Measurements from ENCODE around the gene AP2M1.

AP2M1 gene

GRCh38 chr3:184228376-184229137, 53.9 kb downstream of the AP2M1 start:
- no peak for DNase-seq (ENCODE audit: low read depth in 2 of 2)

GRCh38 chr3:184229394-184230080, 54.9 kb downstream of the AP2M1 start, which contains the start of gene VWA5B2:
VWA5B2 (plus strand) TSS chr3:184229585; CDS start chr3:184230529, 944 bp downstream.
- peak; percentile 67 to 70 for DNase-seq (ENCODE audit: low read depth in 2 of 2)

GRCh38 chr3:184230081-184230602, 55.5 kb downstream of the AP2M1 start:
- DNase-seq (ENCODE audit: low read depth in 2 of 2), result no peak

DNA sequence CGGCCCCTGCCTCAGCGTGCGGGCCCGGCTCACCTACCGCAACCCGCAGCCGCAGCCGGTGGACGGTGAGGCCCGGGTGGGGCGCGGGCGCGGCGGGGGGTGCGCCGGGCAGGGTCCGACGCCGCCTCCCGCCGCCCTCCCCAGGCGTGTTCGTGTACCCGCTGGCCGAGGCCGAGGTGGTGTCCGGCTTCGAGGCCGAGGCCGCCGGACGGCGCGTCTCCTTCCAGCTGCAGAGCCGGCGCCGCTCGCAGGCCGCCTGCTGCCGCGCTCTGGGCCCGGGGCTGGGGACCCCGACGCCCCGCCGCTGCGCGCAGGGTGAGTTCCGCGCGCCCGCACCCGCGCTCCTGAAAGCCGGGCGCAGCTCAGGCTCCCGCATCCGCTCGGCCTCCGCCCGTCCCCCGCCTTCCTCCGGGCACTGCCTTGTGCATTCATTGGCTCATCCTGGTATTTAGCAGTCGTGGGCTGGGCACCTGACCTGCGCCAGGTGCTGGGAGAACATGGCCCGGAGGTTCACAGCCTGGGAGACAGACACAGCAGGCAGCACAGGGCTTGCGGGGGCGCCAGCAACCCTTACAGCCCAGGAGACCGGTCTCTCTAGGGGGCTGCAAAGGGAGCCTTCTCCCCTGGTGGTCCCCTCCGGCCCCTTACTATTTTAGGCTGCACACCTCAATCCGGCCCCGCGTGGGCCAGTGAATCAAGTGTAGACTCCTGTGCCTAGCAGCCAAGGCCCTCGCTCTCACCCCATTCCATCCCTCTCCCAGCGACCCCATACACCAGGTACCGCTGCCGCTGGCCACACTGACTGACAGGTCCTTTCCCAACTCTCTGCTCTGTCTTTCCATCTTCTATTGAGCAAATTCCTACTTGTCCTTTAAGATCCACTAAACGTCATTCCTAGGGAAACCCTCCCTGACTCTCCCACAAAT, 56.2 kb downstream of the AP2M1 start:
- no peak for DNase-seq (ENCODE audit: low read depth in 2 of 2)

GRCh38 chr3:184231671-184232070, 57.0 kb downstream of the AP2M1 start:
- DNase-seq (ENCODE audit: low read depth in 2 of 2), result no peak

- DNase-seq (ENCODE audit: low read depth in 2 of 2), result no peak
These were observed 58.6 kb downstream of the AP2M1 start for GRCh38 chr3:184233127-184233843.
